PC-9 (cell line): Measurements from ENCODE around the gene ASCC3. TPM values are rescaled to one million over a fixed set of nuclear protein-coding genes. Genes with fewer than 3 reads are reported as not detected.

Experiments
- BruUV-seq: library from RNA; stranded (reverse); fragments of 400-500 nt; replicated peaks from 2 replicates; lab custom pipeline; 2021; lab: Mats Ljungman, UMichigan
- CTCF ChIA-PET: fragments of 300-600 bp; sonication (Branson Sonifier 250); formaldehyde crosslinking; loops from one replicate; lab custom pipeline; 2022; ENCODE audit warnings: antibody characterized with exemption; lab: Charles Lee
- POLR2A ChIA-PET: fragments of 300-600 bp; sonication (Branson Sonifier 250); formaldehyde crosslinking; loops from one replicate; lab custom pipeline; 2022; ENCODE audit warnings: antibody characterized with exemption; ENCODE audit not compliant: unreplicated experiment; lab: Charles Lee
- DNase-seq, 2 experiments: peaks; one replicate each; pipeline versions ENCODE4 v3.0.0 to v3.0.0-alpha.2; 2015 to 2022; ENCODE audit warnings: mixed read lengths in 1 of 2
- H2AFZ ChIP-seq: fragments of 200-600 bp; sonication (generic); 2 replicates; pipeline ENCODE4 v1.8.1; 2017; ENCODE audit warnings: antibody characterized with exemption
- H3F3A ChIP-seq: fragments of 200-600 bp; sonication (generic); 2 replicates; pipeline ENCODE4 v1.8.1; 2017; ENCODE audit warnings: antibody characterized with exemption, mild to moderate bottlenecking, low read depth; ENCODE audit not compliant: insufficient read depth
- H3K27ac ChIP-seq: fragments of 200-600 bp; sonication (generic); 2 replicates; pipeline ENCODE4 v1.6.1; 2016; ENCODE audit warnings: mixed run types
- H3K27me3 ChIP-seq: fragments of 200-600 bp; sonication (generic); 2 replicates; pipeline ENCODE4 v1.6.1; 2016; ENCODE audit warnings: low read depth, mixed run types; ENCODE audit not compliant: insufficient read depth
- H3K36me3 ChIP-seq: fragments of 200-600 bp; sonication (generic); 2 replicates; pipeline ENCODE4 v1.6.1; 2016; ENCODE audit warnings: low read depth, mixed run types
- H3K4me1 ChIP-seq: fragments of 200-600 bp; sonication (generic); replicated peaks from 2 replicates; pipeline ENCODE4 v1.6.1; 2016; ENCODE audit warnings: mixed run types; ENCODE audit not compliant: insufficient read depth
- H3K4me2 ChIP-seq: fragments of 200-600 bp; sonication (generic); 2 replicates; pipeline ENCODE4 v1.6.1; 2017; ENCODE audit warnings: mixed run types
- H3K4me3 ChIP-seq: fragments of 200-600 bp; sonication (generic); 2 replicates; pipeline ENCODE4 v1.6.1; 2016; ENCODE audit warnings: mixed run types
- H3K79me2 ChIP-seq: fragments of 200-600 bp; sonication (generic); 2 replicates; pipeline ENCODE4 v1.6.1; 2017; ENCODE audit warnings: low read depth, mixed run types
- H3K9me2 ChIP-seq: fragments of 200-600 bp; sonication (generic); 2 replicates; pipeline ENCODE4 v1.8.1; 2017; ENCODE audit warnings: mild to moderate bottlenecking; ENCODE audit not compliant: insufficient read depth
- H3K9me3 ChIP-seq: fragments of 200-600 bp; sonication (generic); 2 replicates; pipeline ENCODE4 v1.8.1; 2016; ENCODE audit warnings: low read depth; ENCODE audit not compliant: insufficient read depth
- H4K20me1 ChIP-seq: fragments of 200-600 bp; sonication (generic); 2 replicates; pipeline ENCODE4 v1.8.1; 2017; ENCODE audit not compliant: insufficient read depth
- CTCF ChIP-seq: fragments of 200-600 bp; sonication (generic); conservative IDR thresholded peaks from 2 replicates; pipeline ENCODE4 v1.6.1; 2017; ENCODE audit warnings: mixed run types, antibody characterized with exemption, mild to moderate bottlenecking, moderate library complexity
- EZH2 ChIP-seq: fragments of 200-600 bp; sonication (generic); IDR thresholded peaks from 2 replicates; pipeline ENCODE4 v1.8.0; 2017; ENCODE audit warnings: antibody characterized with exemption, low read depth
- intact Hi-C: fragments of 100-400 bp; cut with micrococcal nuclease; formaldehyde crosslinking; loops from one replicate; pipeline ENCODE4 v1.10.0; 2022; ENCODE audit not compliant: unreplicated experiment
- total RNA-seq: library from RNA; stranded (reverse); gene quantifications from 2 replicates; pipeline ENCODE4 v1.2.3, GENCODE V29; 2021

The ASCC3 gene
- total RNA-seq, 1 experiment from 2014 or later = 29.4 TPM

- intact Hi-C loops = no loop called here
- 0 out of 2 replicates have a peak, but pooled peaks cover 3% of the 10 kb centered on the region for H3K9me2 ChIP-seq
- no peak overlapping the region for H3K27ac ChIP-seq
- H2AFZ ChIP-seq = no peak overlapping the region
- POLR2A ChIA-PET = no interaction called here
- no peaks in the 10 kb centered on the region for H4K20me1 ChIP-seq
- no peaks in the 10 kb centered on the region; the same call in 1 of the 2 replicates for H3F3A ChIP-seq
- no peak overlapping the region for H3K4me3 ChIP-seq
- CTCF ChIA-PET = no interaction called here
- H3K36me3 ChIP-seq = peaks cover 4% of the 10 kb centered on the region; the same call in 1 of the 2 replicates
- H3K9me3 ChIP-seq = no peaks in the 10 kb centered on the region
- no peaks in the 10 kb centered on the region for H3K27me3 ChIP-seq
- no peak for DNase-seq
- no peaks in the 10 kb centered on the region for H3K79me2 ChIP-seq
- no peaks in the 10 kb centered on the region for H3K4me1 ChIP-seq
- BruUV-seq = no TSS peak
- H3K4me2 ChIP-seq = no peak overlapping the region
- no peak for TF ChIP-seq EZH2
- no peak for TF ChIP-seq CTCF
These were observed 285.7 kb downstream of the ASCC3 start for GRCh38 chr6:100595456-100595855.

- no peak overlapping the region for H2AFZ ChIP-seq
- H3K36me3 ChIP-seq = peaks cover 14% of the 10 kb centered on the region; the same call in 1 of the 2 replicates
- H3K27ac ChIP-seq = no peak overlapping the region
- intact Hi-C loops = no loop called here
- H3K27me3 ChIP-seq = no peaks in the 10 kb centered on the region
- no peaks in the 10 kb centered on the region for H3K9me3 ChIP-seq
- no peaks in the 10 kb centered on the region; the same call in 1 of the 2 replicates for H3F3A ChIP-seq
- ChIA-PET POLR2A (no interaction called here), CTCF (no interaction called here)
- DNase-seq = no peak
- 0 out of 2 replicates have a peak, but pooled peaks cover 3% of the 10 kb centered on the region for H3K9me2 ChIP-seq
- no peak overlapping the region for H3K4me3 ChIP-seq
- no peaks in the 10 kb centered on the region for H3K79me2 ChIP-seq
- no peak overlapping the region for H3K4me2 ChIP-seq
- no TSS peak for BruUV-seq
- no peaks in the 10 kb centered on the region; the same call in 1 of the 2 replicates for H4K20me1 ChIP-seq
- TF ChIP-seq CTCF = no peak
- no peak for TF ChIP-seq EZH2
- H3K4me1 ChIP-seq = no peaks in the 10 kb centered on the region
These were observed 287.6 kb downstream of the ASCC3 start for GRCh38 chr6:100593522-100593921.

GRCh38 chr6:100592929-100593328, 288.2 kb downstream of the ASCC3 start:
- Histone ChIP-seq H3K9me3 (no peaks in the 10 kb centered on the region), H3K27me3 (no peaks in the 10 kb centered on the region), H4K20me1 (no peaks in the 10 kb centered on the region; the same call in 1 of the 2 replicates), H3K9me2 (0 out of 2 replicates have a peak, but pooled peaks cover 3% of the 10 kb centered on the region), H3K36me3 (peaks cover 15% of the 10 kb centered on the region; the same call in 1 of the 2 replicates), H3K4me1 (no peaks in the 10 kb centered on the region), H3K4me3 (no peak overlapping the region), H3K79me2 (no peaks in the 10 kb centered on the region), H3F3A (no peaks in the 10 kb centered on the region; the same call in 1 of the 2 replicates), H3K4me2 (no peak overlapping the region), H2AFZ (no peak overlapping the region), H3K27ac (no peak overlapping the region)
- DNase-seq = no peak
- intact Hi-C loops = no loop called here
- no TSS peak for BruUV-seq
- CTCF ChIA-PET = no interaction called here
- POLR2A ChIA-PET = no interaction called here
- TF ChIP-seq EZH2 = no peak
- no peak for TF ChIP-seq CTCF
